Activated CD8-positive, alpha-beta T cell treated with anti-CD3 and anti-CD28 coated beads for 36 hours (primary cell): ENCODE data around the gene SLC8A1. TPM values are rescaled to one million over a fixed set of nuclear protein-coding genes. Genes with fewer than 3 reads are reported as not detected.

ENCODE experiments used
- ATAC-seq: fragments of 200-7000 bp; cut with Tn5 transposase; one replicate; pipeline ENCODE4 v1.10.0; 2021; ENCODE audit warnings: mild to moderate bottlenecking, moderate library complexity
- CTCF ChIA-PET: fragments of 350-600 bp; sonication (Branson Sonifier 250); formaldehyde crosslinking; loops from one replicate; lab custom pipeline; 2021; ENCODE audit warnings: antibody characterized with exemption; lab: Charles Lee
- POLR2A ChIA-PET: fragments of 350-600 bp; sonication (Branson Sonifier 250); formaldehyde crosslinking; loops from one replicate; lab custom pipeline; 2021; ENCODE audit warnings: antibody characterized with exemption; lab: Charles Lee
- DNase-seq: peaks from one replicate; pipeline ENCODE4 v3.0.0-alpha.2; 2020
- H3K27ac Mint-ChIP-seq: one replicate; pipeline ENCODE4 v1.8.0; 2021; ENCODE audit warnings: mild to moderate bottlenecking, mixed read lengths
- H3K27me3 Mint-ChIP-seq: one replicate; pipeline ENCODE4 v1.8.0; 2021; ENCODE audit warnings: mixed read lengths
- H3K36me3 Mint-ChIP-seq: one replicate; pipeline ENCODE4 v1.8.0; 2021; ENCODE audit warnings: low read depth, mixed read lengths
- H3K4me1 Mint-ChIP-seq: one replicate; pipeline ENCODE4 v1.8.0; 2021; ENCODE audit warnings: low read depth, mixed read lengths
- H3K4me3 Mint-ChIP-seq: one replicate; pipeline ENCODE4 v1.8.0; 2021; ENCODE audit warnings: mild to moderate bottlenecking, moderate library complexity, mixed read lengths
- H3K9me3 Mint-ChIP-seq: one replicate; pipeline ENCODE4 v1.8.0; 2021; ENCODE audit warnings: mixed read lengths
- CTCF ChIP-seq: fragments of 200-600 bp; IDR thresholded peaks from one replicate; pipeline ENCODE4 v1.8.0; 2022; ENCODE audit warnings: antibody characterized with exemption, mild to moderate bottlenecking
- intact Hi-C: fragments of 100-400 bp; cut with micrococcal nuclease; formaldehyde crosslinking; loops from one replicate; pipeline ENCODE4 v1.10.0; 2022
- total RNA-seq, 2 experiments: library from RNA; stranded (reverse); gene quantifications; one replicate each; pipeline ENCODE4 v1.2.3, GENCODE V29; 2021

The SLC8A1 gene
- total RNA-seq, 2 experiments from 2014 or later, result 0.23 to 0.34 TPM

- H3K36me3 Mint-ChIP-seq, result no peaks in the 10 kb centered on the region
- TF ChIP-seq CTCF, result no peak
- peaks cover 1% of the 10 kb centered on the region for H3K27me3 Mint-ChIP-seq
- H3K4me1 Mint-ChIP-seq, result no peaks in the 10 kb centered on the region
- no peak overlapping the region for H3K4me3 Mint-ChIP-seq
- H3K9me3 Mint-ChIP-seq, result no peaks in the 10 kb centered on the region
- no peak overlapping the region for H3K27ac Mint-ChIP-seq
- DNase-seq (no peak), ATAC-seq (no peak)
- intact Hi-C loops, result loop anchor here (10.0 kb wide), 1 partner anchor 328 kb away; no protein-coding TSS in a partner anchor
- POLR2A ChIA-PET, result no interaction called here
- CTCF ChIA-PET, result no interaction called here
Observed at GRCh38 chr2:40242315-40242714, 209.6 kb downstream of the SLC8A1 start.

- ChIA-PET POLR2A (no interaction called here), CTCF (no interaction called here)
- no peak overlapping the region for H3K27ac Mint-ChIP-seq
- ATAC-seq (no peak), DNase-seq (no peak)
- no peaks in the 10 kb centered on the region for H3K9me3 Mint-ChIP-seq
- H3K4me1 Mint-ChIP-seq, result no peaks in the 10 kb centered on the region
- intact Hi-C loops, result loop anchor here (10.0 kb wide), 1 partner anchor 325 kb away; no protein-coding TSS in a partner anchor
- H3K4me3 Mint-ChIP-seq, result no peak overlapping the region
- TF ChIP-seq CTCF, result no peak
- peaks cover 1% of the 10 kb centered on the region for H3K27me3 Mint-ChIP-seq
- no peaks in the 10 kb centered on the region for H3K36me3 Mint-ChIP-seq
Observed at GRCh38 chr2:40240070-40240469, 211.8 kb downstream of the SLC8A1 start.

GRCh38 chr2:40230707-40231432, 221.0 kb downstream of the SLC8A1 start:
- no peaks in the 10 kb centered on the region for H3K4me1 Mint-ChIP-seq

GRCh38 chr2:40230186-40230585, 221.7 kb downstream of the SLC8A1 start:
- H3K27ac Mint-ChIP-seq, result no peak overlapping the region
- TF ChIP-seq CTCF, result no peak
- H3K4me1 Mint-ChIP-seq, result no peaks in the 10 kb centered on the region
- no peaks in the 10 kb centered on the region for H3K36me3 Mint-ChIP-seq
- DNase-seq (no peak), ATAC-seq (no peak)
- ChIA-PET CTCF (no interaction called here), POLR2A (no interaction called here)
- no peaks in the 10 kb centered on the region for H3K9me3 Mint-ChIP-seq
- H3K4me3 Mint-ChIP-seq, result no peak overlapping the region
- intact Hi-C loops, result no loop called here
- H3K27me3 Mint-ChIP-seq, result no peaks in the 10 kb centered on the region

More at GRCh38 chr2:40230707-40231432, 221.0 kb downstream of the SLC8A1 start:
- no peaks in the 10 kb centered on the region for H3K36me3 Mint-ChIP-seq
- H3K9me3 Mint-ChIP-seq, result no peaks in the 10 kb centered on the region
- DNase-seq (no peak), ATAC-seq (no peak)
- no peak for TF ChIP-seq CTCF
- CTCF ChIA-PET, result no interaction called here
- no peak overlapping the region for H3K4me3 Mint-ChIP-seq
- intact Hi-C loops, result no loop called here
- H3K27me3 Mint-ChIP-seq, result no peaks in the 10 kb centered on the region
- no peak overlapping the region for H3K27ac Mint-ChIP-seq
- POLR2A ChIA-PET, result no interaction called here

- ChIA-PET POLR2A (no interaction called here), CTCF (interaction anchor here (0.8 kb wide), 1 partner anchor 315 kb away, joined by 3 read pairs; no protein-coding TSS in a partner anchor)
- H3K27me3 Mint-ChIP-seq, result no peaks in the 10 kb centered on the region
- TF ChIP-seq CTCF, result no peak
- DNase-seq (no peak), ATAC-seq (no peak)
- H3K9me3 Mint-ChIP-seq, result no peaks in the 10 kb centered on the region
- H3K4me3 Mint-ChIP-seq, result no peak overlapping the region
- intact Hi-C loops, result no loop called here
- no peak overlapping the region for H3K27ac Mint-ChIP-seq
- no peaks in the 10 kb centered on the region for H3K4me1 Mint-ChIP-seq
- H3K36me3 Mint-ChIP-seq, result no peaks in the 10 kb centered on the region
Observed at GRCh38 chr2:40228310-40228709, 223.6 kb downstream of the SLC8A1 start.
